HS-27A (cell line): ENCODE results near the gene HAUS5.

Source experiments
- DNase-seq: peaks from one replicate; pipeline ENCODE4 v3.0.0-alpha.2; 2012; ENCODE audit warnings: low read depth, missing footprints

HAUS5 gene

GRCh38 chr19:35671818-35672217 is 59.3 kb downstream of the HAUS5 start:
- DNase-seq, result no peak

- DNase-seq, result no peak
These were observed 60.7 kb downstream of the HAUS5 start for GRCh38 chr19:35673121-35673804.
